HG03439 (cell line): ENCODE data around the gene DHRS1.
"Not testable (repeated sequence)": the region's sequence is repeated elsewhere in the genome, so short reads cannot be mapped to it uniquely, and the experiment has no call there.

ENCODE experiments used
- ATAC-seq: cut with Tn5 transposase; IDR thresholded peaks from one replicate; pipeline ENCODE4 v1.9.1; 2021; ENCODE audit warnings: mild to moderate bottlenecking, moderate library complexity; ENCODE audit not compliant: unreplicated experiment

Gene DHRS1

DNA sequence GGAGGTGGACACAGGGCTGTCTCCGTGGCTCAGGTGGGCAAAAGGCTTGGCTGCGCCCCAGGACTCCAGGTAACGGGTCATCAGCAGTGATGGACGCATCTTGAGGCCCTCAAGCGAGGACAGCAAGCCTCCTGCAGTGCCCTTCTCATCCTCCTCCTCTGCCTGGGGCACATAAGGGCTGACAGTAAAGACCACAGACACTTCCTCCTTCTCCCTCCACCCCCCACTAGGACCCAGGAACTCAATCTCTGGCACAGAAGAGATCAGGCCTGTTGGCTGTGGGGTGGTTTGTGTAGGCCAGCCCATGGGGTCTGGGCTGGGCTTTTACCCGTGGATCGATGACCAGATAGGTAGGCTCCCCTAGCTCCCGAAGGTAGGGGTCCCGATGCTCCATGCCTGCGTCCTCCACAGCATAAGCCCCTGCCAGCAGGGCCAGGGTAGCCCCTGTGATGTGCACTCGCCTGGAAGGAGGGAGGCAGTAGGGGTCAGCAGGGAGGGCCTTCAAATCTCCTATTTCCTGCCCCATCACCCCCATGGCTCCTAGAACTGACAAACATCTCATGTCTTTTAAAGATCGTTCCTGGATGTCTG lies 29.6 kb upstream of the DHRS1 start:
- ATAC-seq: no peak

DNA sequence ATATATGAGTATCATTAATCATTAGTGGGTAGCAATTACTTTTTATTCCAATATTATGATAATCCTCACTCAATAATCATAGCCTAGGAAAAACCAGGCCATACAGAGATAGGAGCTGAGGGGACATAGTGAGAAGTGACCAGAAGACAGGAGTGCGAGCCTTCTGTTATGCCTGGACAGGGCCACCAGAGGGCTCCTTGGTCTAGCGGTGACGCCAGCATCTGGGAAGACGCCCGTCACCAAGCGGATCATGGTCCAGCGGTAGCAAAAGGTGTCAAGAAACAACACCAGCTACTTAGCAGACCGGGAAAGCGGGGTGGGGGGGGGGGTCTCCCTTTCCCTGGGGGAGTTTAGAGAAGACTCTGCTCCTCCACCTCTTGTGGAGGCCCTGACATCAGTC lies 28.3 kb upstream of the DHRS1 start:
- ATAC-seq: not testable (repeated sequence)

DNA sequence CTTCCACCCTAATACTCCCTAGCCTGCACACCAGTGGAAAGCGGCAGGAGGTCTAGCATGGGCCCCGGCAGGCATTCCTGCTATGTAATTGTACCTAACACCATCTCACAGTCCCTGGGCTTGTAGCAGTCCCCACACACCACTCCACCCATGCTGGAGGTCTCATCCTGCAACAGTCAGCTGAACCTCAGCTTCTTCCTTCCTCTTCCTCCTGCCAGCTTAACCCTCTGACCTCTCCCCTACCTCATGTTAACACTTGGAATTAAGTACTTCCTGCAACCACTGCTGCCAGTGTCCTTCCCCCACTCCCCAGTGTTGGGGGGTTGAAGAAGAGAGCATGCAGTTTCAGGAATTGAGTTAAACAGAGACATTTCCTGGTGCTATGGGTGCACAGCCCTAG lies 27.7 kb upstream of the DHRS1 start:
- no peak for ATAC-seq

DNA sequence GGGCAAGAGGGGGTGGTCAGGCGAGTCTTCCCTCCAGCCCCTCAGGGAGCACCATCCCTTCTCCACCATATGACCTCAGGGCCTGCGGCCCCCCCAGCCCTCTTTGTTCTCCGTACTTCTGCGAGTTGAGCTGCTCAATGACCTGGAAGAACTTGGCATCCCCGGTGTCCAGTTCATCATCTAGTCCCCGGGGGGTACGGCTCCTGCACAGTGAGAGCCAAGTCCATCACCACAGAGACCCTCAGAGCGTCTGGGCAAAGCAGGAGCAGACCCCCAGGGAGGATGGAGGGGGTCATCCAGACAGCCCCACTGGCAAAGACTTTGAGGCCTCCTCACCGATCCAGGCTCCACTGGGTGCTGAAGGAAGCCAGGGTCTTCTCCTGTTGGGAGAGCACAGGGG lies 26.4 kb upstream of the DHRS1 start:
- ATAC-seq: no peak

DNA sequence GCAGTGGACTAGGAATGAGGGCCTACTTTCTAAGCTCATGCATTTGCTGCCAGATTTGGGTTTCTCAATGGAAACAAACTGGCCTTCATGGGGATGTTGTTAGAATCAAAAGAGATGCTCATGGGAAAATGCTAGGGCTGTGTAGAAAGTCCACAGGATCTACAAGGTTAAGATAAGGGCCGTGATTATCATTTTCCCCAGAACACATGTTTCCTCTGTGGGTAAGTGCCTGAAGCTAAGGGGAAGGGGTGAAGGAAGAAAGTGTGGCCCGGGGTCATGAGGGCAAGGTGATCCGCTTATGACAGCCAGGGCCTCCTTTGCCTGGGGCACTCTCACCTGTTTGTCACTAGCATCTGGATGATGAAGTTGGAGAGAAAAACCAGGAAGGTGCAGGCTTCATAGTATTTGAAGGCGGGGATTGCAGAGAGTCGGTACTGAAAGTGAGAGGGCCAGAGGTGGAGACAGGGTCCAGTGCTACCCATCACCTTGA lies 25.5 kb upstream of the DHRS1 start:
- no peak for ATAC-seq

DNA sequence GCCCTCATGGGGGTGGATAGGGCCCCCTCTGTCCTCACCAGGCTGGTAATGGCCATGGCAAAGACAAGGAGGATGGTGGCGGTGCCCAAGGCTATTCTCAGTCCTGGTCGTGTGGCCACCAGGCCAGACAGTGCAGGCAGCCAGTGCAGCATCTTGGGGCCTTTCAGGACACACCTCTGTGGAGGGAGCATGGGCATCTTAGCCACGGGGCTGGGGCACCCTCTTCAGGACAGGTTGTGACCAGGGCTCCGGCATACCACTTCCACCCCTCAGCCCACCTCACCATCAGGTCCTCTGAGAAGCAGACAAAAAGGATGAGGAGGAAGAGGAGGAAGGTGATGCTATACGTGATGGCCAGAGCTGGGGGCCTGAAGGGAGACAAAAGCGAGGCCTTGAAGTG lies 24.4 kb upstream of the DHRS1 start:
- ATAC-seq: no peak

DNA sequence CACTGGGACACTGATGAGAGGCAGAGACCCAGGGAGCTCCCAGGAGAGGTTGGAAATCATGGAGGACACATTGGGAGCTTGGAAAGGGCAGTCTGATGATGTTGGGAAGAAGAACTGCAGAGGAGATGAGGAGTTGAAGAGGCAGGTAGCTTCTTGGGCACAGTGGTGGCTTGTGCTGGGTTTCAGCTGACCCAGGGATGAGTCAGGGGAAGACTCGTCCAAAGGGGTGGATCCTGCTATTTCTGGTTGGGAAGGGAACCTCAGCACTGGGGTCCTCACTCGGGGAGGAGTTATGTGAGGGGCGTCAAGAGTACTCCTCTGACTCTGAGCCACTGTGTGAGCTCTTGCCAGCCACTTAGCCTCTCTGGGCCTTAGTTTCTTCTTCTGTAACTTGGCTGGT lies 23.8 kb upstream of the DHRS1 start:
- ATAC-seq: no peak

DNA sequence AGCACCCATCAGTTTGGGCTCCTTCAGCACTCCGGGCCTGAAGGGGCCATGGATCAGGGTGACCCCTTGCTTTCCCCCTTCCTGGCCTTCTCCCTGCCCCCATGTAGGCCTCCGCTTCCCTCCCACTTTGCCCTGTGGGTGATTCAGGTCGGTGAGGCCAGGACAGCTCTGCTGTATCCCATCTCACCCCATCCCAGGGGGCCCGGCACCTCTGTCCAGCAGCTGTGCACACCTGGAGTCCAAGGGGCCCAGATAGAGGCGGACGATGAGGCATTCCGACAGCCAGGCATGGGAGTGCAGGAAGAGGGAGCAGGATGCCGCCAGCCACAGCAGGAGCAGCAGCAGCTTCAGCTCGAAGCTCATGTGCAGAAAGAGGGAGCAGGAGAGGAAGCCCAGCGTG lies 23.1 kb upstream of the DHRS1 start:
- ATAC-seq: no peak

DNA sequence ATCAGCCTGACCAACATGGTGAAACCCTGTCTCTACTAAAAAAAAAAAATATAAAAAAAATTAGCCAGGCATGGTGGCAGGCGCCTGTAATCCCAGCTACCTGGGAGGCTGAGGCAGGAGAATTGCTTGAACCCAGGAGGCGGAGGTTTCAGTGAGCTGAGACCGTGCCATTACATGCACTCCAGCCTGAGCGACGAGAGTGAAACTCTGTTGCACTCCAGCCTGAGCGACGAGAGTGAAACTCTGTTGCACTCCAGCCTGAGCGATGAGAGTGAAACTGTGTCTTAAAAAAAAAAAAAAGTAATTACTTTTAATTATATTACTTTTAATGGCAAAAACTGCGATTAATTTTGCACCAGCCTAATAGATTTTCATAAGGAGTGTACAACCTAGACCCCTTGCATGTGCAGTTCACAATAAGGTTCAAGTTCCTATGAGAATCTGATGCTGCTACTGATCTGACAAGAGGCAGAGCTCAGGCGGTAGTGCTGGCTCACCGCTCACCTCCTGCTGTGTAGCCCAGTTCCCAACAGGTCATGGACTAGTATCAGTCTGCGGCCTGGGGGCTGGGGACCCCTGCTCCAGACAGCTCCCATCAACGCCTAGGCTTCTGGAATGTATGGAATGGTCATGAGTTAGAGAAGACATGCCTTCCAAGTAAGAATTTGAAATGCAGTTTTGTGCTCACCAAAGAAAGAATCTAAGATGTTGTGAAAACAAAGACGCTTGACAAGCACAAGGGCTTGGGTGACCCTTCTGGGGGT lies 21.8 kb upstream of the DHRS1 start:
- ATAC-seq: no peak

DNA sequence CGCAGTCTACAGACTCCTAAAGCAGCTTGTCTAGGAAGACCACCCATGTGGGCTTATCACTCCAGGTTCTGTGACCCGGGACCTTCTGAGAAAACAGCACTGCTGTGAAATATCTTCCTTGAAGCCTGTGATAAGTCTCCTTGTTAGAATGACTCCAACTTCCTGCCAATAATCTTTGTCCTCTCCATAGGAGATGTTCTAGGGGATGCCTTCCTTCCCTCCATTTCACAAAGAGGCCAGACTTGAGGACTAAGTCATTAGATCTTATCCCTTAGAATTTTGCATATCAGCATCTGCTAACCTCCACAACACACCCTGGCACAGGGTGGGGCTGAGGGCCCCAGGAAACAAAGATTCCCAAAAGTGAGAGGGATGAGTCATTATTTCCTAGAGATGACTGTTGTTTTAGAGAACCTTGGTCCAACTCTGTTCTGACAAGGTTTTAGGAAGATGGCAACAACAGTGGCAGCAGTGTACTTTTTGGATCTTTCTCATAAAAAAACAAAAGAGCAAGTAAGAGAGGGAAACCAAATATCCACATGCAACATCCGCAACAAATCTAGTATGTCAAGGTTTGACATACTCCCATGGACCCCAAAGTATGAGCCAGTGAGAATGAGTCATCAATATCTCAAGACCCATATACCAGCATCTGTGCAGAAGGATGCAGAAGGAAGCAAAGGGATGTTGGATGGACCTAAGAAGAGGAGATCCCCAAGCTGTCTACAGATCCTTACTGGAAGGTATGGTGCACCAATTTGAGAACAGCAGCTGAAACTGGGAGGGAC lies 17.8 kb upstream of the DHRS1 start:
- ATAC-seq: no peak

DNA sequence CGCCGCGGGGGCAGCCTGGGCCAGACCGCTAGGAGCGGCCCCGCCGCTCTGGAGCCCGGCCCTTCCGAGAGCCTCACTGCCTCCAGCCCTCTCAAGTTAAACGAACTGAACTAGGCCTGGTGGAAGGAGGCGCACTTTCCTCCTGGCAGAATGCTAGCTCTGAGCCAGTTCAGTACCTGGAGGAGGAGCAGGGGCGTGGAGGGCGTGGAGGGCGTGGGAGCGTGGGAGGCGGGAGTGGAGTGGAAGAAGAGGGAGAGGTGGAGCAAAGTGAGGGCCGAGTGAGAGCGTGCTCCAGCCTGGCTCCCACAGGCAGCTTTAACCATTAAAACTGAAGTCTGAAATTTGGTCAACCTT lies 17.0 kb upstream of the DHRS1 start:
- no peak for ATAC-seq

DNA sequence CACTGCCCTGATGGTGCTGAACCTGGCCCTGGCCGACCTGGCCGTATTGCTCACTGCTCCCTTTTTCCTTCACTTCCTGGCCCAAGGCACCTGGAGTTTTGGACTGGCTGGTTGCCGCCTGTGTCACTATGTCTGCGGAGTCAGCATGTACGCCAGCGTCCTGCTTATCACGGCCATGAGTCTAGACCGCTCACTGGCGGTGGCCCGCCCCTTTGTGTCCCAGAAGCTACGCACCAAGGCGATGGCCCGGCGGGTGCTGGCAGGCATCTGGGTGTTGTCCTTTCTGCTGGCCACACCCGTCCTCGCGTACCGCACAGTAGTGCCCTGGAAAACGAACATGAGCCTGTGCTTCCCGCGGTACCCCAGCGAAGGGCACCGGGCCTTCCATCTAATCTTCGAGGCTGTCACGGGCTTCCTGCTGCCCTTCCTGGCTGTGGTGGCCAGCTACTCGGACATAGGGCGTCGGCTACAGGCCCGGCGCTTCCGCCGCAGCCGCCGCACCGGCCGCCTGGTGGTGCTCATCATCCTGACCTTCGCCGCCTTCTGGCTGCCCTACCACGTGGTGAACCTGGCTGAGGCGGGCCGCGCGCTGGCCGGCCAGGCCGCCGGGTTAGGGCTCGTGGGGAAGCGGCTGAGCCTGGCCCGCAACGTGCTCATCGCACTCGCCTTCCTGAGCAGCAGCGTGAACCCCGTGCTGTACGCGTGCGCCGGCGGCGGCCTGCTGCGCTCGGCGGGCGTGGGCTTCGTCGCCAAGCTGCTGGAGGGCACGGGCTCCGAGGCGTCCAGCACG lies 16.4 kb upstream of the DHRS1 start:
- ATAC-seq: no peak

DNA sequence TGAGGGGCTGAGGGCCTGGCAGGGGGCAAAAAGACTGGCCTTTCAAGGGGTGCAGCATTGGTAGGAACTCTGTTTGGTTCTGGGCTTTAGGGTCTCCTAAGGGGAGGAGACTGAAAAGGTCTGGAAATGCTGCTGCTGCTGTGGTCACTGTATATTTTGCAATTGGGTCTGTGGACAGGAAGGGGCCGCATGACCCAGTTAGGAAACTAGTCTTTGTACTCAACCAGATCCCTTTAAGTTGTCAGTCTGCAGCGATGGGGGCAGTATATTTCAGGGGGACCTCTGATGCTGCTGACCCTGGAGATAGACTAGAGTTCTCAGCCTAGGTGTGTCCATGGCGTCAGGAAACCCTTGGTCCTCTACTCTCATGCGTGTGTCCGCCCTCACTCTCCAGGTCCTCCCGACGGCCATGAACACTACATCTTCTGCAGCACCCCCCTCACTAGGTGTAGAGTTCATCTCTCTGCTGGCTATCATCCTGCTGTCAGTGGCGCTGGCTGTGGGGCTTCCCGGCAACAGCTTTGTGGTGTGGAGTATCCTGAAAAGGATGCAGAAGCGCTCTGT lies 15.7 kb upstream of the DHRS1 start:
- no peak for ATAC-seq

DNA sequence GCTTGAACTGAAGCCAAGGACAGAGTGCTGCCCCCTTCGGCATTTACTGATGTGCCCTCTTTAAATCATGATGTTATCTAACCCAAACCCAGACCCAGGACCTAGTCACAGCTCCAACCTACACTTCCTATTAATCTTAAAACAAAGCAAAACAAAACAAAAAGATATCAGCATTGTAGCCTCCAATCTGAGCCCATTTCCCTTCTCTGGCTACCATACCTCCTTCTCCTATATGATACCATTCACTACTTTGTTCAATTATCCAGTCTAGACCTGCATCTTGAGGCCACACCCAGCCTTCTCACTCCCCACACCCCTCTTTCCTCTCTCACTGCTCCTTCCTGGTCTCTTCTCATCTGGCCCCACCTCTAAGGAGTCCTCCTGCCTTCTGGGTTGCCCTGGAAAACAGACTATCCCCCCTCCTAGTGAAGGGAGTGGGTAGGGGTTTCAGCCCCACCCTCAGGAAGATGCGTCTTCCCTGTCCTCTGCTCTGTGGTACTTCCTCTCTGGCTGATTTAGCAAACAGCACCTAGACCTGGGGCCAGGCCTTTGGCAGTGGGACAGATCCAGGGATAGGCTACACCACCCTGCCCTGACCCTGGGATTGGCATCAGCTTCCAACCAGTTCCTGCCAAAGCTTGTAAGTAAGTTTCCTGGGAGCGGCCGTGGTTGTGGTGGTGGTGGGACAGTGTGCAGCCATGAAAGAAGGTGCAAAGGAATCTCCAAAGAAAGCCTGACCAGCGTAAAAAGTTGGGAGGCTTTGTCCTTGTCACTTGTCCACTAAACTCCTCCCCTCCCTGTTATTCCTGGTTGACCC lies 15.0 kb upstream of the DHRS1 start:
- no peak for ATAC-seq

DNA sequence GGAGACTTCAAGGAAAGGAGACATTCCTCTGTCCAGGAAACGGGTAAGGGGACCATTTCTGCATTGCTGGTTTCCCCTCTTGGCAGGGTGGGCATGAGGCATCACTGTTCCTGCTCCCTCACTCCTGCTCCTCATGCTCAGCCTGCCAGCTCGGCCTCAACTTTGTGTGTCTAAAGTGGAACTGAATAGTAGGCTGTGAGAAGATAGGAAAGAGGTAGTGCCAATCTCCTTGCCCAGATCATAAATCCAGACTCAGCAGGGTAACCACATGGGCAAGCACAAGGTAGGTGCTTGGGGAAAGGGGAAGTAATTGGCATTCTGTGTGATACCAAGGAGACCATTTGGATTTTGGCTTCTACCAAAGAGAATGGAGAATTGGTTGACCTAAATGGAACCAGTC lies 14.3 kb upstream of the DHRS1 start:
- ATAC-seq: no peak

DNA sequence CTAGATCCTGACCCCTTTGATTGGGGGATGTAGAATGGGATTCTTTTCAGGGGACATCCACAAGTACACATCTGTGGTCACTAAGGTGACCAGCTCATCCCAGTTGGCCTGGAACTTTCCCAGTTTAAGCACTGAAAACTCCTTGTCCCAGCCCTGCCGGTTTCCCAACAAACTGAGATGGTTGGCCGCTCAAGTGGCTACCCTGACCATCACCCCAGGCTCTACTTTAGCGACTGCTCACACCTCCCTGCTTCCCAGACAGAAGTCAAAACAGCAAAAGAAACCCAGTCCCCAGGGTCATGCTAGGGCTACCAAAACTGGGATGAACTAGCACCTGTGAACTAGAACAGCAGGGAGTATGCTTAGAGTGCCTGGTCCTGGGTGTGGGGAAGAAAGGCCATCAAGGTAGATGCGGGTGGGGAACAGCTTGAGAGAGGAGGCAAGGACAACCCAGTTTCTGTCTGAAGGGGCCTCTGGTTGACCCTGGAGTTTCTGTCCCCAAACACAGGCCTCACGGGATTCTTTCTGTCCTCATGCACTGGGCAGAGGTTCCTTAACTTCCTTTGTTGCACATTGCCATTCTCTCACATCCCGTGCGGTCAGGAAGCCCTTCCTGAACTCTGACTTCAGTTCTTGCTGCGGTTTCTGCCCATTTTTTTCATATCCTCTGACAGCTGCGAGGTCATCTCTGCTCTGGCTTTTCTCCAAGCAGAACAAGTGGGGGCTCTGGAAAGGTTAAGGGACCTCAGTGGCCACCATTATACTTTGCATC lies 13.3 kb upstream of the DHRS1 start:
- no peak for ATAC-seq

DNA sequence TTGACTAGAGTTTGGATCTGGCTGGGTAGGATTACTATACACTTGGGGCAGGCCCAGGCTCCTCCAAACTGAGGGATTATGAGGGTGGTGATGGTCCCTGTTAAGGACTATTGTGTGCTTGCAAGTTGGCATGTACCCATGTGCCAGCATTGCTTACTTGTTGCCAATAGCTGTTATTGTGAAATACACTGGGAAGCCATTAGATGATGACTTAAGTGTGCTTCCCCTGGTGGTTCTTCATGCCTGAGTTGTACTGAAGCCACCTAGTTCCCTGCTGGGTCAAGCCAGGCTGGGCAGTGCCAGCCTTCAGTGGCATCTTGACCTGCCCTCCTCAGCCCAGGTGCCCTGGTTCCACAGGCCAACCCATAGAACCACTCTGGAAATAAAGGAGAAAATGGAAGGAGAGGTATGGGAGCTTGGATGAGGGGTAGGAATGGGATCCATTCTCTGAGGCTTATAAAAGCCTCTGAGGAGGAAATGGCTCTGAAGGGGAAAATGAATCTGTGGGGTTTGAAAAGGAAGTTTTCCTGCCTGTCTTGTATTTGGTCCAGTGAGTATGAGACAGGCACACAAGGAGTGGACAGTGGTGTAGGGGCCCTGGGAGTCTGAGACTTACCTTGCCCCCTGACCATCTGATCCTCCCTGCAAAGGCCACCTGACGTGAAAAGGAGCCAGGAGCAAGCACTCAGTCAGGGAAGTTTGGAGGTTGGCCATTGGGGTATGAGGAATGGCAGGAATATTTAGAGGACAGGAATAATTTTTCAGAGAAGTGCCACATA lies 12.4 kb upstream of the DHRS1 start:
- no peak for ATAC-seq
